Measurements from ENCODE around the gene CPLANE1.
A peak's percentile ranks its signal among the peaks of the same experiment; 100 is the strongest.
"Not testable (repeated sequence)": the region's sequence is repeated elsewhere in the genome, so short reads cannot be mapped to it uniquely, and the experiment has no call there.

Gene CPLANE1

DNA sequence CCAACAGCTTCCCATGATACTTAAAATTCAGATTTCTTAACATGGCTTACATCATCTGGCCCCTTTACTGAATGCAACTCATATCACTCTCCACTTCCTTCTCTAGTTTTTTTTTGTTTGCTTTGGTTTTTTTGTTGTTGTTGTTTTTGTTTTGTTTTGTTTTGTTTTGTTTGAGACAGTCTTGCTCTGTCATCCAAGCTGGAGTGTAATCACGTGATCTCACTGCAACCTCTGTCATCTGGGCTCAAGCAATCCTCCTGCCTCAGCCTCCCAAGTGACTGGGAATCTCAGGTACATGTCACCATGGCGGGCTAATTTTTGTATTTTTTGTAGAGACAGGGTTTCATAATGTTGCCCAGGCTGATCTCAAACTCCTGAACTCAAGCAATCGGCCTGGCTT is 41.4 kb downstream of the CPLANE1 start:
- ATAC-seq = no peak

DNA sequence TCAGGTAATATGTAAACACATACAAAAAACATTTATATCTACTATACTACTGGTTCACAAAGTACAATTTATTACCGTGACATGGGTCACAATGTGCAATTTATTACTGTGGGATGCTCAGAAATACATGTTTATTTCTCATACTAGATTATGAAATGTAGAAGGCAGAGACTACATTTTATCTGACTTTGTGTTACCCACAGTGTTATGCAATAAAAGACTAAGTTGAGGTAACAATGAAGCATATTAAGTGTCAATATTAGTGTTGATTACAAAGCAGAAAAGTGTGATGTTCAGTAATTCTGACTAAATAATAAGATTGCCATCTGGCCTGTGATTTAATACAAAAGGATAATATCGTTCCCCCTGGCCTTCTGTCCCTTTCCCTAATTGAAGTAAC is 42.4 kb downstream of the CPLANE1 start:
- ATAC-seq = no peak

DNA sequence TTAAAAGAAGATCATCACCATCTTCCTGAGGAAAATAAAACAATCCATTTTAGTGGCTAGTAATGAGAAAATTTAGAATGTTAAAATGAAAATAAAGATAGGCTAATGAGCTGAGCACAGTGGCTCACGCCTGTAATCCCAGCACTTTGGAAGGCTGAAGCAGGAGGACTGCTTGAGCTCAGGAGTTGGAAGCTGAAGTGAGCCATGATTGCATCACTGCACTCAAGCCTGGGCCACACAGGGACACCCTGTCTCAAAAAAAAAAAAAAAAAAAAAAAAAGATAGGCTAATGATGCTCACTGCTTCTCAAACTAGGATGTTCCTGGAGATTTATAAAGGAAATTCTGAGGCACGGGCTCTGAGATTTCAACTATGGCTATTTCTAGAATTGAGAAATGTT is 50.3 kb downstream of the CPLANE1 start:
- no peak for ATAC-seq

DNA sequence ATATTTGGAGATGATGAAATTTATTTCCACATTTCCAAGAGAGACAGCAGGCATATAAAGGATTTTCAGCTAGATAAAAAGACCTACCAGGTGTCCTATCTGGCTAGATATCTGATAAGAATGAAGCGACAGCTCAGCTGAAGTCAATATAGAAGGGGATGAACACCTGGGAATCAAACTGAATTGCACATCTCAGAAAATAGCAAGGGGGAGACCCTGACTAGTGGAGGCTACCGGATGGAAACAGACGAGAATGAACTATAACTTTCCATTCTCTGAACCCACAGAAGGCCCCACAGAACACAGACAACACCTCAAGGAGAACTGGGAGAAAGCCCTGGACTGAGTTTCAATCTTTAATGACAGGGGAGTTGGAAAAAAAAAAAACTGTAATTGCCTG is 51.1 kb downstream of the CPLANE1 start:
- ATAC-seq = peak in 1 of 2 donors; percentile 24

DNA sequence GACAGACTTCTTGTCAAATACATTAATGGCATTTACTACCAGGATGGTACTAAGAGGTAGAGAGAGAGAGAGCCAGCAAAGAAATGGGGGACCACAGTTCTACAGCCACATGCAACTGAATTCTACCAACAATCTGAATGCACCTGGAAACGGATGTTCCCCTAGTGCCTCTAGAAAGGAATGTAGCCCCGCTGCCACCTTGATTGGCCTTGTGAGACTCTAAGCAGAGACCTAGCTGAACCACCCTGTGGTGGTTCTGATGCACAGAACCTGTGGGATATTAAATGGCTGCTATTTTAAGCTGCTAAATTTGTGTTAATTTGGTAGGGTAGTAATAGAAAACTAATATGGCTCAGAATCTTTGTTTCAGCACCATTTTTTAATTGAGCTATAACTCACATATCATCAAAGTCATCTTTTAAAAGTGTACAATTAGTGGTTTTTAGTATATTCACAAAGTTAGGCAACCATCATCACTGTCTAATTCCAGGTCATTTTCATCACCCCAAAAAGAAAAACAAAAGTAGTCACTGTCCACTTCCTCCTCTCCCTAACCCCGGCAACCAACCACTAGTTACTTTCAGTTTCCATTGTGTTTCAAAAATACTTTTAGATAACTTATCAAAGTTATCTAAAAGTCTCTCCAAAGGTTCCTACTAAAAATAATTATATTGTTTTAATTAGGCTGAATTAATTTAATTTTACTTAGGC is 51.7 kb downstream of the CPLANE1 start:
- peak; percentile 38 to 72 for ATAC-seq

DNA sequence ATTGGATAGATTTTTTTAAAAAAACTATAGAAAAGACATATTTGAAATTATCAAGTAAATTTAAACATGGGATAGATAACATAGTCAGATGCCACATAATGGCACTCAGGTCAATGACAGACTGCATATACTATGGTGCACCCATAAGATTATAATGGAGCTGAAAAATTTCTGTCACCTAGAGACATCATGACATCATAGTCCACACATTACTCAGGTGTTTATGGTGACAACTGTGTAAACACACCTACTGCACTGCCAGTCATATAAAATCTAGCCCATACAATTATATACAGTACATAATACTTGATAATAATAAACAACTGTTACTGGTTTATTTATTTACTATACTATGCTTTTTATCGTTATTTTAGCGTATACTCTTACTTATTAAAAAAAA is 58.6 kb downstream of the CPLANE1 start:
- ATAC-seq = peak in 1 of 2 donors; percentile 28

DNA sequence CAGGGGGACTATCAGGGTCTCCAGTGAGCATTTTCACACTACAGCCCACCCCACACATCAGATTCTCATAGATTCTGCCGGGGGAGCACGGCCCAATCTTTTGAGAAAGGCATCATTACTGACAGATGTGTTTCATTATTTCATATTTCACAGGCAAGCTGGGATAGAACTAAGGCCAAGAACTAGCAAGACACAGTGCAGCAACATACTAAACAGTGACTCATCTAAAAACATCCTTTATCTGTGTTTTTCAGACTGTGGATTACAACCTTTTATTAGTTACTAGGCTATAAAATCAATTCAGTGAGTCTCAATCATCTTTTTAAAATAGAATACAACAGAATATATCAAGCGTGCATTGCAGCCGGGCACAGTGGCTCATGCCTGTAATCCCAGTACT is 59.8 kb downstream of the CPLANE1 start:
- no peak for ATAC-seq

DNA sequence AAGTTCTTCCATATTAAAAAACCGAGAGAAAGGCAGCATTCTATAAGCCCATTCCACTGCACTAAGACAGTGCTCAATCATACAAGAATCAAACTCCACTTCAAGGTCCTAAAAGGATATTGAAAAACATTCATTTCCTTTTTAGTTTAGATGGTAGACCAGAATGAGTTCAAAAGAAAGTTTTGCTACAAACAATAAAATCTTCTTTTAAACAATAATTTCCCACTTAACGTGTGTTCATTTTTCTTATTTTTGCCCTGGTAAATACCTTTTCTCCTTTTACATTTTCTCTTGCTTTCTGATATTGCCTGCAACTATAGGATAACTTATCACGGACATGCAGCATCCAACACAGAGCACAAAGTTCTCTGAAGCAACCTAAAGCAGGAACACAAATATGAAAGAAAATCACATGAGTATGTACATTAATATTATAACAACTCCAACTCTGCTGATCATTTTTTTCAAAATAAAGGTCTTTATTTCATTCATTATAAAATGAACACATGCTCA is 61.7 kb downstream of the CPLANE1 start:
- no peak for ATAC-seq

DNA sequence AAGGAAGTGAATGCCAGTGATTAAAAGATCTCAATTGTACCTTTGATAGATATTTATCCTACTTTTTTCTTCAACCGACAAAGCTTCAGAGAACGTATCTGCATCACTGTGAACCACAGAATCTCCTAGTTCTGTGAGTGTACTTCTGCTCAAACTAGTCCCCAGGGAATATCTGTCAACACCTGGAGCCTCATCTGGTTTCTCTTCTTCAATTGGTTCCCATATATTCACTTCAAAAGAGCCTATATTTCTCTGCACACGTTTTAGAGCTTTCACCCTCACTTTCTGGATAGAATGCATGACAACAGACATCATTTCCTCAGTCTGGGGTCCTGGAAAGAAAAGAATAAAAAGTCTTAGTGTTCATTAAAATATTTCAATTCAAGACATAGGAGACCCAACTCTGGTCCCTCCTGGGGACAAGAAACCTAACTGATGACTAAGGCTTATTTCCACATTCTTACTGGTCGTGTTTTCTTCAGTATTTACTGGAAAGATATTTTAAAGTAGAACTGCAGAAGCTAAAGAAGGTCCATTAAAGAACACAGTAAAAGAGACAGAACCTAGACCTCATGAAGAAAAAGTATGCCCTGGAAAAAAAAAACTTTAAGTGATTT is 64.3 kb downstream of the CPLANE1 start:
- ATAC-seq = no peak

DNA sequence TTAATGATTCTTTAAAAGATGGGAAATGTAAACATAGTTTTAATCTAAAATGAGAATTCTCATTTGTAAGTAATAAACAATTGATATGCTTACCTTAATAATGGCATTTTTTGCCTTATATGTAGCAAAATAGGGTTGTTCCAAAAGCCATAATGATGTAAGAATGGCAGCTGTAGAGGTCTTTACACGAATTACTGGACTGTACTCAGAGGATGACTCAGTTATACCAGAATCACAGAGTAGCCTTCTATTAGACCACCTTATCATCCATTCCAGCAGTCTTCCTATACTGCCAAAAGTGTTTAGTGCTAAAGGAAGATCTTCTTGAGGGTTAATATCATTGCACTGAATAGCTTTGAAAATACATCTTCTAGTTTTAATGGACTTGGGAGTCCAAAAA is 66.5 kb downstream of the CPLANE1 start:
- no peak for ATAC-seq

DNA sequence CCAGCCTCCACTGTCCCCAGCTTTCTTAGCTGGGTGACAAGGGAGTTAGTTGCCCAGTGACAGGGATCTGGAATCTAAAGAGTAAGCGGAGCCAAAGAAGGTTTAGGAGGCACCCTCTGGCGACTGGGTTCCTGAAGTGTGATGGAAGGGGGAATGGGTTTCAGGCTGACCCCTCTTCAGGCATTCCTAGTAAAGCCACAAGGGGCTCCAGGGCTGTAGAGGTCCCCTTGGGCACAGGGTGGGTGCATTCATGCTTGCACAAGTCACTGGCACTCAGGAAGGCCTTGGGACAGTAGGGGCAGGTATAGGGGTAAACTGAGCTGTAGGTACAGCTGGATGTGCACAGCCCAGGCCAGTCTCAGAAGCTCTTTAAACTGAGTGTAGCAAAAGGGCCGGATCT is 74.2 kb downstream of the CPLANE1 start:
- no peak for ATAC-seq

DNA sequence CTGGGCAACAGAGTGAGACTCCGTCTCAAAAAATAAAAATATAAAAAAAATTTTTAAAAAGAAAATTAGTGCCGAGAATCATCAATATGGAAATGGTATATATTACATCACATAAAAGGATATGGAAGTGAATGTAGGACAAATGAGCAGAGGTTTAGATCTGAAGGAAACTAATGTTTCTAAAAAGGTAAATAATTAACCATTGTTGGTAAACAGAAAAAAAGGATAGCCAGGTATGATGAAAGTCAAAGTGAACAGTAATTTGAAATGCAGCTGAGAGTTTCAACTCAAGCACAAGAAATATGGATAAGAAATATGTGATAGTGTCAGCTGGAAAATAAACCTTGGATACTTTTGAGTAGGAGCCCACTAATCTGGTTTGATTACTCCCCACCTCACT is 76.2 kb downstream of the CPLANE1 start:
- no peak for ATAC-seq

DNA sequence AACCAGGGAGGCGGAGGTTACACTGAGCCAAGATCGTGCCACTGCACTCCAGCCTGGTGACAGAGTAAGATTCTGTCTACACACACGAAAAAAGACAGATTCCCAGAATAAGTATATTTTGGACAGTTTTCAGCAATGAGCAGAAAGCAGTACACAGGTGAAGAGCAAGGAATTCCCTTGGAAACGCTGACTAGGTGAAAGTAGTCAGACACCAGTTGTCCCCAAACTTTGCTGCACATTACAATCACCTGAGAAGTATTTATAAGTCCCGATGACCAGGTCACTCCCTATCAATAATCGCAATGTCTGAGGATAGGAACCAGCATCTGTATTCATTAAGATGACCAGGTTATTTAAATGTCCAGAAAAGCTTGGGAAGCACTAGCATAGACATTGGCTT is 78.3 kb downstream of the CPLANE1 start:
- ATAC-seq = no peak

DNA sequence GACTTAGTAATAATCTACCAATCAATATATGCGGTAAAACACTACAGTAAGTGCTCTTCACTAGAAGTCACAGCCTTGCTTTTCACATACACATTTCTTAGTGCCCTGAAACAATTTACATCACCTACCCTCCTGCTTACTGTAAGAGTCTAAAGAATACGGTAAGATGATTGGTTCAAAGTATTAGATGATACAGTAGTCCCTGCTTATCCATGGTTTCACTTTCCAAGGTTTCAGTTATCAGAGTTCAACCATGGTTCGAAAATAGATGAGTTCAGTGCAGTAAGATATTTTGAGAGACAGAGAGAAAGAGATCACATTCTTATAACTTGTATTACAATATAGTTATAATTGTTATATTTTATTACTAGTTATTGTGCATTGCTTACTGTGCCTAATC is 83.0 kb downstream of the CPLANE1 start:
- ATAC-seq = no peak

DNA sequence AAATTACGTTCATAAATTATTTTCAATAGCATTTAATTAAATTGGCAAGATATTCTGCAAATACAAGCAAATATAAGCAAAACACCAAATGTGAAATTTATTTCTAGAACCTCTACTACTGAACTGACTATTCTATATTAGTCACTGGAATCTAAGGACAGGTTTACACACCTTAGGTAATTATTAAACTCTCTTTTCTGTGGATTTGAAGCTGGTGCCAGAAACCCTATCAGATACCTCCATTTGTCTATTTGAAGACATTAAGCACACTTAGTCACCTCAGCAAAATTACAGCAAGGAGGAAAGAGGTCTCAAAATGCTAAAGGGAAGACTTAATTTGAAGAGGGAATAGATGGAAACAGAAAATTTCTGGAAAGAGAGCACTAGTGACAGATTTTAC is 83.4 kb downstream of the CPLANE1 start:
- no peak for ATAC-seq

DNA sequence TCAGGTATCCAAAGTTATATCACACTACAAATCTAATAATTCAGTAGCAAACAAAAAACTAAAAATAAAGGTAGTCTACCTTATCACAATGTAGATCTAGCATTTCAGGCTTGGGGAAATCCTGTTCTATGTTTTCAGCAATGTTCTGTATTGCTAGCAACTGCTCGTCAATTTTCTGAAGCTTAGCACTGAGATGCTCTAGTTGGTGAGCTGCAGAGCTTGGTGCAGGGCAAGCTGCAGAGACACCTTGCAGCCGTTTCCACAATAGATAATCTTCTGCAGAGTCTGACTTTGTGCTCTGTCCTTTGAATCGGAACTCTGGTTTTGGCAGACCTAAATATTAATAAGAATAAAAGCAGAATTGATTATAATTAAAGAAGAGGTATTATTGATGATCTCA is 95.5 kb downstream of the CPLANE1 start:
- no peak for ATAC-seq

DNA sequence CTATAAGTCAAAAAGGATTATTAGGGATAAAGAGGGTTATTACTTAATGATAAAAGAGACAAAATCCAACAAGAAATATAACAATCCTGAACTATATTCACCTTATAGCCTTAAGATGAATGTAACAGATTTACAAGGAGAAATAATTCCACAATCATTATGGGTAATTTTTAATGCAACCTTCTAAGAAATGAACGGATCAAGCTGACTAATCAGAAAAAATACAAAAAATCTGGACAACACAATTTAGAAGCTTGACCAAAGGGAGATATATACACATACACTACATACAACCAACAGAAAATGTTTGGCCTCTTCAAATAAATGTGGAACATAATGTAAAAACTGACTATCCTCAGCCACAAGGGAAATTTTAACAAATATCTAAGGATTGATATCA is 102.3 kb downstream of the CPLANE1 start:
- no peak for ATAC-seq

DNA sequence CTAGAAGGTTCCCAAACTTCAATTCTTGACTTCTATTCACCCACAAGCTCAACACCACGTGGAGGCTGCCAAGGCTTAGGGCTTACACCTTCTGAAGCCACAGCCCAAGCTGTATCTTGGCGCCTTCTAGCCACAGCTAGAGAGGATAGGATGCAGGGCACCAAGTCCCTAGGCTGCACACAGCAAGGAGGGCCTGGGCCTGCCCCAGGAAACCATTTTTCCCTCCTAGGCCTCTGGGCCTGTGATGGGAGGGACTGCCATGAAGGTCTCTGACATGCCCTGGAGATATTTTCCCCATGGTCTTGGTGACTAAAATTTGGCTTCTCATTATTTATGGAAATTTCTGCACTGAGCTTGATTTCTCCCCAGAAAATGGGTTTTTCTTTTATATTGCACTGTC is 112.5 kb downstream of the CPLANE1 start:
- no peak for ATAC-seq

DNA sequence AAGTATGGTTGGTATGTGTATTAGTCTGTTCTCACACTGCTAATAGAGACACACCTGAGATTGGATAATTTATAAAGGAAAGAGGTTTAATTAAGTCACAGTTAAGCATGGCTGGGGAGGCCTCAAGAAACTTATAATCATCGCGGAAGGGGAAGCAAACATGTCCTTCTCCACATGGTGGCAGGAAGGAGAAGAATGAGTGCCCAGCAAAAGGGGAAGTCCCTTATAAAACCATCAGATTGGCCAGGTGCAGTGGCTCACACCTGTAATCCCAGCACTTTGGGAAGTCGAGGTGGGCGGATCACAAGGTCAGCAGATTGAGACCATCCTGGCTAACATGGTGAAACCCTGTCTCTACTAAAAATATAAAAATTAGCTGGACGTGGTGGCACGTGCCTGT is 113.9 kb downstream of the CPLANE1 start:
- not testable (repeated sequence) for ATAC-seq

DNA sequence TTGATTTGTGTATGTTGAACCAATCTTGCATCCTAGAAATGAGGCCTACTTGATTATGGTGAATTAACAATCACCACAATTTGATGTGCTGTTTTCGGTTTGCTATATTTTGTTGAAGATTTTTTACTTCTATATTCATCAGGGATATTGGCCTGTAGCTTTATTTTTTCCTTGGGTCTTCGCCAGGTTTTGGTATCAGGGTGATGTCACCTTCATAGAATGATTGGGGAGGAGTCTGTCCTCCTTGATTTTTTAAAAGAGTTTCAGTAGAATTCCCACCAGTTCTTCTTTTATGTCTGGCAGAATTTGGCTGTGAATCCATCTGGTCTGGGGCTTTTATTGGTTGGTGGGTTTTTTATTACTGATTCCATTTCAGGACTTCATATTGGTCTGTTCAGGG is 115.2 kb downstream of the CPLANE1 start:
- no peak for ATAC-seq

DNA sequence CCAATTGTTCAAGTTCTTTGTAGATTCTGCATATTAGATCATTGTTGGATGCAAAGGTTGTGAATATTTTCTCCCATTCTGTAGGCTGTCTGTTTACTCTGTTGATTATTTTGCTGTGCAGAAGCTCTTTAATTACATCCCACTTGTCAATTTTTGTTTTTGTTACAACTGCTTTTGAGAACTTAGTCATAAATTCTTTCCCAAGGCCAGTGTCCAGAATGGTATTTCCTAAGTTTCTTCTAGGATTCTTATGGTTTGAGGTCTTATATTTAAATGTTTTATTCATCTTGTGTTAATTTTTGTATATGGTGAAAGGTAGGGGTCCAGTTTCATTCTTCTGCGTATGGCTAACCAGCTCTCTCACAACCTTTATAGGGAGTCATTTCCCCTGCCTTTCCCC is 116.5 kb downstream of the CPLANE1 start:
- ATAC-seq = no peak

DNA sequence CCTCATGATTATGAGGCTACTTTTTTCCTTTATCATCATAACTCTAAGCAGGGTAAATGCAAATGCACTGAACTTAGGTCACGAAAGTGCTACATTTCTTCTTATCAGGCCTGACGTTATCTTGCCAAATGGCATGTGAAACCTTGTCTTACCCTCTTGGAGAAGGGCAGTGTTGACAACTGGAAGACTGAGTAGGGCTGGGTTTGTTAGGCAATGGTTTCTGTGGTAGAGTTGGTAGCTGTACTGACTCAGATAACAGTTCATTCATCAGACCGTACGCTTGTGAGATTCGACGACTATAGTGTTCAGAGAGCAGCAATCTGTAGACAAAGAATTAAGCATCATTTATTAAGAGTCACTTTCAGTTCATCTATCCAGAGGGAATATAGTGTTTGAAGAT is 127.7 kb downstream of the CPLANE1 start:
- no peak for ATAC-seq

DNA sequence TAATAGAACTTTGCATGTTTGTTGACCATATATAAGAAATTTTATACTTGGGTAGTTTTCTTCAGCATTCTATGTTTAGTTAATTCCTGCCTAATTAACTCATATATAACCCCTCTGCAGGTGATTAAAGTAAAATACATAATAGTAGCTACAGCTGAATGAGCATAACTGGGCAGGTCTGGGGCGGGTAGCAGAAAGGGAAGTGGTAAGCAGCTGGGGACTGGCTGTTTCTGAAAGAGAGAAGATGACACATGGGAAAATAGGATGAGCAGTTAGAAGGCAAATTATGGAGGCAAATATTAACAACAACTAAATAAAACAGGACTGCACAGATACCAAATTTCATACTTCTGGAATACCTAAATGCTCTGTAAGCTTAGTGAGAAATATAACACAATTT is 128.1 kb downstream of the CPLANE1 start:
- no peak for ATAC-seq

DNA sequence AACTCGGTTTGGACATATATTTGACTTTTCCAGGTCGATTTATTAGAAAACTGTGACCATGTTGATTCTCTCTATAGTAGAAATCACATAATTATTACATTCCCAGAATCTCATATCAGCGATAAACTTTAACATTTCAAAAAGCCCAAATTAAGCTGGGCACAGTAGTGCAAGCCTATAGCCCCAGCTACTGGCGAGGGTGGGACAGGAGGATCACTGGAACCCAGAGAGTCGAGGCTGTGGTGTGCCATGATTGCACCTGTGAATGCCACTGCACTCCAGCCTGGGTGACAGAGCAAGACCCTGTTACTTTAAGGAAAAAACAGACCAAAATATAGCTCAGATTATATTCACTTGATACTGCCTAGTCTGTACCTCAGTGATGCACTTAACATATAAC is 128.9 kb downstream of the CPLANE1 start:
- ATAC-seq = no peak

DNA sequence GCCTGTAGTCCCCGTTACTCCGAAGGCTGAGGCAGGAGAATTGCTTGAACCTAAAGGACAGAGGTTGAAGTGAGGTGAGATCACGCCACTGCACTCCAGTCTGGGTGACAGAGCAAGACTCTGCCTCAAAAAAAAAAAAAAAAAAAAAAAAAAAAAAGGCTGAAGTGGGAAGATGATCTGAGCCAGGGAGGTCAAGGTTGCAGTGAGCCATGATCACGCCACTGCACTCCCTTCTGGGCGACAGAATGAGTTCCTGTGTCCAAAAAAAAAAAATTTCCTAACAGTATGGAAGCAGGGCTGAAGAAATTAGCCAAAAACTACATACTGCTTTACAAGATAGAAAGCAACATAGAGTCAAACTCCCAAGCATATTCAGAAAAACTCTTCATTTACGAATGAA is 132.8 kb downstream of the CPLANE1 start:
- ATAC-seq = no peak
